DND-41 (cell line): ENCODE results near the gene FAM151A.

Experiments
- ATAC-seq: fragments of 200-7000 bp; cut with Tn5 transposase; 3 replicates; pipeline ENCODE4 v1.9.1; 2021; ENCODE audit warnings: low read depth; ENCODE audit not compliant: insufficient read depth
- DNase-seq: peaks from one replicate; pipeline ENCODE4 v3.0.0-alpha.2; 2020
- H2AFZ ChIP-seq: 2 replicates; pipeline ENCODE4 v1.6.0; 2012; ENCODE audit warnings: low read depth, low read length
- H3K27ac ChIP-seq: 2 replicates; pipeline ENCODE4 v1.5.1; 2012; ENCODE audit warnings: low read length, inconsistent platforms
- H3K27me3 ChIP-seq: fragments of 200-600 bp; sonication (generic); 2 replicates; pipeline ENCODE4 v1.6.0; 2012; ENCODE audit warnings: low read length, mild to moderate bottlenecking, inconsistent platforms; ENCODE audit not compliant: insufficient read depth, poor library complexity
- H3K36me3 ChIP-seq: 2 replicates; pipeline ENCODE4 v1.5.1; 2012; ENCODE audit warnings: low read length, inconsistent platforms; ENCODE audit not compliant: insufficient read depth
- H3K4me1 ChIP-seq: 2 replicates; pipeline ENCODE4 v1.5.1; 2012; ENCODE audit warnings: mild to moderate bottlenecking, low read length; ENCODE audit not compliant: insufficient read depth
- H3K4me2 ChIP-seq: 2 replicates; pipeline ENCODE4 v1.6.0; 2012; ENCODE audit warnings: mild to moderate bottlenecking, moderate library complexity, low read length, inconsistent platforms; ENCODE audit not compliant: insufficient read depth
- H3K4me3 ChIP-seq, 2 experiments: fragments of 200-600 bp in 1 of 2; shearing (Covaris generic) in 1 of 2; 2 replicates each; pipeline ENCODE4 v1.5.1; 2012 to 2016; ENCODE audit warnings: inconsistent platforms in 2 of 2, low read length in 2 of 2, mild to moderate bottlenecking in 2 of 2, low read depth in 1 of 2, moderate library complexity in 1 of 2
- H3K79me2 ChIP-seq: 2 replicates; pipeline ENCODE4 v1.6.0; 2012; ENCODE audit warnings: low read length, inconsistent platforms; ENCODE audit not compliant: insufficient read depth
- H3K9ac ChIP-seq: 2 replicates; pipeline ENCODE4 v1.6.0; 2012; ENCODE audit warnings: low read depth, mild to moderate bottlenecking, inconsistent platforms, low read length, moderate library complexity
- H3K9me3 ChIP-seq: 2 replicates; pipeline ENCODE4 v1.5.1; 2012; ENCODE audit warnings: low read length, moderate library complexity, mild to moderate bottlenecking, inconsistent platforms; ENCODE audit not compliant: insufficient read depth, severe bottlenecking
- H4K20me1 ChIP-seq: 2 replicates; pipeline ENCODE4 v1.6.0; 2012; ENCODE audit warnings: low read length; ENCODE audit not compliant: insufficient read depth
- EZH2 ChIP-seq: IDR thresholded peaks from 3 replicates; pipeline ENCODE4 v1.6.1; 2012; ENCODE audit warnings: borderline replicate concordance, low read depth, mild to moderate bottlenecking, moderate library complexity, low read length, inconsistent platforms; ENCODE audit not compliant: severe bottlenecking
- TF ChIP-seq, protein P1 (sequence below): IDR thresholded peaks from 2 replicates; pipeline ENCODE4 v1.5.1; 2012; ENCODE audit warnings: borderline replicate concordance, low read length, moderate library complexity, mild to moderate bottlenecking; ENCODE audit not compliant: poor library complexity, severe bottlenecking; ENCODE audit errors: extremely low read depth

Gene FAM151A

DNA sequence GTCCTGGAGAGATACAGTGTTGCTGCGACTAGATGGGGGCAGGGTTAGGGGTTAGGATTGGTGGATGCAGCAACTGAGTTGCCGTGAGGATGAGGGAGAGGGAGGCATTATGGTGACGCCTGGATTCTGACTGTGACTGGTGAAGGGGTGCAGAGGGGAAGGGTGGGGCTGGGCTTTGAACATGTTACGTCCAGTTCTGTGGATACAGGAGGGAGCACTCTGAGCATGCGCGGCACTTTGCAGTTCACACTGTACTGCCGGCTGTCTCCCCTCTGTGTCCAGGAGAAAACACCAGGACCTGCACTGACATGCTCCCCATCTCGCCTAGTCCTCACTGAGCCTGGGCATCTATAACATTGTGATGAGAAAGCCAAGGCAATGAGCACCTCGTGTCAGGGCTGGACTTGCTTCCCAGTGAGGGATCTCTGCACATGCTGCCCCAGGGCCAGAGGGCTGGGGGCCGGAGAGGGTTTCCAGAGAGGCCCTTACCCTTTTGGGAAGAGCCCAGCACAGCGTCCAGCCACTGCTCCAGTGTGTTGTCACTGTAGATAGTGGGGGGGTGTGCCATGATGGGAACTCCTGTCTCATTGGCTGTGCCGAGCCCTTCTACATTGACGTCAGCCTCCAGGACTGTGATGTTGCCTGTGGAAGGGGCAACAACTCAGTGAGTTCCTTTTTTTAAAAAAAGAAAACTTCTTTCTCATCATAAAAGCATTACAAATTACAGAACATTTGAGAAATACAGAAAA lies 7.6 kb downstream of the FAM151A start:
- peaks cover 3% of the 10 kb centered on the region for H3K27me3 ChIP-seq
- H3K4me1 ChIP-seq = no peaks in the 10 kb centered on the region
- DNase-seq = no peak
- TF ChIP-seq EZH2 = no peak
- TF ChIP-seq, protein P1, sequence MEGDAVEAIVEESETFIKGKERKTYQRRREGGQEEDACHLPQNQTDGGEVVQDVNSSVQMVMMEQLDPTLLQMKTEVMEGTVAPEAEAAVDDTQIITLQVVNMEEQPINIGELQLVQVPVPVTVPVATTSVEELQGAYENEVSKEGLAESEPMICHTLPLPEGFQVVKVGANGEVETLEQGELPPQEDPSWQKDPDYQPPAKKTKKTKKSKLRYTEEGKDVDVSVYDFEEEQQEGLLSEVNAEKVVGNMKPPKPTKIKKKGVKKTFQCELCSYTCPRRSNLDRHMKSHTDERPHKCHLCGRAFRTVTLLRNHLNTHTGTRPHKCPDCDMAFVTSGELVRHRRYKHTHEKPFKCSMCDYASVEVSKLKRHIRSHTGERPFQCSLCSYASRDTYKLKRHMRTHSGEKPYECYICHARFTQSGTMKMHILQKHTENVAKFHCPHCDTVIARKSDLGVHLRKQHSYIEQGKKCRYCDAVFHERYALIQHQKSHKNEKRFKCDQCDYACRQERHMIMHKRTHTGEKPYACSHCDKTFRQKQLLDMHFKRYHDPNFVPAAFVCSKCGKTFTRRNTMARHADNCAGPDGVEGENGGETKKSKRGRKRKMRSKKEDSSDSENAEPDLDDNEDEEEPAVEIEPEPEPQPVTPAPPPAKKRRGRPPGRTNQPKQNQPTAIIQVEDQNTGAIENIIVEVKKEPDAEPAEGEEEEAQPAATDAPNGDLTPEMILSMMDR = no peak
- no peak overlapping the region for H3K9ac ChIP-seq
- no peak overlapping the region for H2AFZ ChIP-seq
- H3K36me3 ChIP-seq = no peaks in the 10 kb centered on the region
- no peaks in the 10 kb centered on the region for H3K79me2 ChIP-seq
- H3K27ac ChIP-seq = no peak overlapping the region
- no peak overlapping the region for H3K4me2 ChIP-seq
- no peaks in the 10 kb centered on the region for H3K9me3 ChIP-seq
- ATAC-seq = no peak
- H4K20me1 ChIP-seq = no peaks in the 10 kb centered on the region
- no peak overlapping the region for H3K4me3 ChIP-seq

DNA sequence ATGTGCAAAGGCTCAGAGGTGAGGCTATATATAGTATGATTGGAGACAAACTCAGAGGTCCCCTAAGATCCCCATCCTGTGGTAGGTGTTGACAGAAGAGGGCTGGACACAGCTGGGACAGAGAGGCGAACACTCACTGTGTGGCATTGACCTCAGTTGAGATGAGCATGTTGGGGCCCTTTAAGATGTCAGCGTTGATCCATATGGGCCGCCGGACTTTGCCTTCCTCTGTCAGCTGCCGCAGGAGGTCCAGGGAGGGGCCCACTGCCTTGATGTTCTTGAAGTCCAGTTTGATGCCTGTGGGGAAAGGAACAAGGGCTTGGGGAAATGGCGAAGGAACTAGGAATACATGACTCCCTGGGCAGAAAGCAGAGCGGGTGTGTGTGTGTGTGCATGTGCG lies 8.8 kb downstream of the FAM151A start:
- no peaks in the 10 kb centered on the region for H3K9me3 ChIP-seq

DNA sequence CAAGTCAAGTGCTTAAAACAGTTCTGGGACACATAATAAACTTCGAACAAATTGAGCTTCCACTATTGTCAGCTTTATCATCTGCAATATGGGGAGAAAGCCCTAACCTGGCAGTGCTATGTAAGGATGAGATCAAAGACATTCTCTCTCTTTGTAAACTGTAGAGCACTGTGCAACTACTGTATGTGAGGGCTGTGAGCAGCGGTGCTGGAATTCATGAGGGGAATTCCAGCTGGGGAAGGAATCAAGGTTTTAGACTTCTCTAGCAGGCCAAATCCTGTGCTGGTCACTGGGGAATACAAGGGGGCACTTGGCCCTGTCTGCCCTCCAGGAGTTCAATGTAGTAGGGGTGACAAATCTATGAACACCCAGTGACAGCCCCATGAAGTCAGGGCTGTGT lies 9.3 kb downstream of the FAM151A start:
- ATAC-seq (no peak), DNase-seq (no peak)
- Histone ChIP-seq H3K79me2 (no peaks in the 10 kb centered on the region), H3K27ac (no peak overlapping the region), H3K9me3 (no peaks in the 10 kb centered on the region), H3K9ac (no peak overlapping the region), H2AFZ (no peak overlapping the region), H3K36me3 (no peaks in the 10 kb centered on the region), H4K20me1 (no peaks in the 10 kb centered on the region), H3K27me3 (peaks cover 3% of the 10 kb centered on the region), H3K4me2 (no peak overlapping the region), H3K4me1 (no peaks in the 10 kb centered on the region), H3K4me3 (no peak overlapping the region)
- TF ChIP-seq, protein P1 = no peak
- no peak for TF ChIP-seq EZH2

More for the DNA sequence above, 8.8 kb downstream of the FAM151A start:
- Histone ChIP-seq H3K4me3 (no peak overlapping the region), H3K27me3 (peaks cover 3% of the 10 kb centered on the region), H4K20me1 (no peaks in the 10 kb centered on the region), H3K4me1 (no peaks in the 10 kb centered on the region), H3K9ac (no peak overlapping the region), H3K79me2 (no peaks in the 10 kb centered on the region), H2AFZ (no peak overlapping the region), H3K27ac (no peak overlapping the region), H3K36me3 (no peaks in the 10 kb centered on the region), H3K4me2 (no peak overlapping the region)
- DNase-seq (no peak), ATAC-seq (no peak)
- TF ChIP-seq, protein P1 = no peak
- no peak for TF ChIP-seq EZH2
